Astrocyte (in vitro differentiated cells and primary cell): ENCODE data around the gene OS9.
"Not testable (repeated sequence)": the region's sequence is repeated elsewhere in the genome, so short reads cannot be mapped to it uniquely, and the experiment has no call there.

Experiments
- CTCF ChIP-seq: IDR thresholded peaks from 2 replicates; pipeline ENCODE4 v1.5.1; 2011; ENCODE audit warnings: low read depth, mild to moderate bottlenecking, inconsistent platforms, low read length, moderate library complexity; ENCODE audit not compliant: insufficient read depth
- EZH2 ChIP-seq: IDR thresholded peaks from 2 replicates; pipeline ENCODE4 v1.6.1; 2012; ENCODE audit warnings: mild to moderate bottlenecking, low read length, inconsistent platforms; ENCODE audit not compliant: insufficient read depth

- not testable (repeated sequence) for TF ChIP-seq CTCF, EZH2
Measured at GRCh38 chr12:57721846-57722608, 28.1 kb downstream of the OS9 start.
